ENCODE data around the gene CGNL1.

DNA sequence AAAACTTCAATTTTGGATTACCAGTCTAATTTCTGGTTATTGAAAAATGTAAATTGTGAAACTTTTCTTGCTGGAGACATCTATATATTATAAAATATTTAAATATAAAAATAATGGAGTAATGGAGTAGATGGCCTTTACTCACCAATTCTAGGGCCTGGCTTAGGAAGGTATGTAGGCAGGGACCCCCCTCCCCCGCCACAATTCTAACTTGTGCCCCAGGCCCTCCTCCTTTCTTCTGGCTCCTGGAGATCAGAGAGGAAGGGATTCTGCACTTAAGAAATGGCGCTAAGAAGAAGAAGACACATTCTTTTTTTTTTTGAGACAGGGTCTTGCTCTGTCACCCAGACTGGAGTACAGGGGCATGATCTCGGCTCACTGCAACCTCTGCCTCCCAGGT, 49.5 kb downstream of the CGNL1 start:
- TF ChIP-seq, protein P1, sequence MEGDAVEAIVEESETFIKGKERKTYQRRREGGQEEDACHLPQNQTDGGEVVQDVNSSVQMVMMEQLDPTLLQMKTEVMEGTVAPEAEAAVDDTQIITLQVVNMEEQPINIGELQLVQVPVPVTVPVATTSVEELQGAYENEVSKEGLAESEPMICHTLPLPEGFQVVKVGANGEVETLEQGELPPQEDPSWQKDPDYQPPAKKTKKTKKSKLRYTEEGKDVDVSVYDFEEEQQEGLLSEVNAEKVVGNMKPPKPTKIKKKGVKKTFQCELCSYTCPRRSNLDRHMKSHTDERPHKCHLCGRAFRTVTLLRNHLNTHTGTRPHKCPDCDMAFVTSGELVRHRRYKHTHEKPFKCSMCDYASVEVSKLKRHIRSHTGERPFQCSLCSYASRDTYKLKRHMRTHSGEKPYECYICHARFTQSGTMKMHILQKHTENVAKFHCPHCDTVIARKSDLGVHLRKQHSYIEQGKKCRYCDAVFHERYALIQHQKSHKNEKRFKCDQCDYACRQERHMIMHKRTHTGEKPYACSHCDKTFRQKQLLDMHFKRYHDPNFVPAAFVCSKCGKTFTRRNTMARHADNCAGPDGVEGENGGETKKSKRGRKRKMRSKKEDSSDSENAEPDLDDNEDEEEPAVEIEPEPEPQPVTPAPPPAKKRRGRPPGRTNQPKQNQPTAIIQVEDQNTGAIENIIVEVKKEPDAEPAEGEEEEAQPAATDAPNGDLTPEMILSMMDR (IDR thresholded peaks at IDR 0.05; ENCODE audit: insufficient read depth, low read depth, low read length) = no peak
- TF ChIP-seq EZH2 (IDR thresholded peaks at IDR 0.05; ENCODE audit: insufficient read depth, low read length) = no peak

Measured in astrocyte (in vitro differentiated cells and primary cell).